Muscle of leg (tissue), 11 donors: ENCODE measurements around the gene MED28. TPM values are rescaled to one million over a fixed set of nuclear protein-coding genes. Genes with fewer than 3 reads are reported as not detected.

Experiments
- DNase-seq: peaks from one replicate; pipeline ENCODE4 v3.0.0; 2013
- H3K27ac ChIP-seq: one replicate; pipeline ENCODE4 v1.5.1; 2013; ENCODE audit warnings: mild to moderate bottlenecking, low read length, control low read depth
- H3K27me3 ChIP-seq: one replicate; pipeline ENCODE4 v1.6.1; 2013; ENCODE audit warnings: low read length; ENCODE audit not compliant: control insufficient read depth, insufficient read depth
- H3K36me3 ChIP-seq: one replicate; pipeline ENCODE4 v1.6.1; 2013; ENCODE audit warnings: low read length; ENCODE audit not compliant: control insufficient read depth, insufficient read depth
- H3K4me1 ChIP-seq: one replicate; pipeline ENCODE4 v1.6.1; 2013; ENCODE audit warnings: low read length; ENCODE audit not compliant: control insufficient read depth, insufficient read depth
- H3K4me3 ChIP-seq: one replicate; pipeline ENCODE4 v1.5.1; 2013; ENCODE audit warnings: low read length, control low read depth
- H3K9me3 ChIP-seq: replicated peaks from 2 replicates; pipeline ENCODE4 v1.6.1; 2013; ENCODE audit warnings: low read depth, low read length; ENCODE audit not compliant: control insufficient read depth
- WGBS: methylation state at CpG from one replicate; pipeline ENCODE4 v1.1.5; 2013; ENCODE audit warnings: missing lambda C conversion rate; ENCODE audit not compliant: insufficient coverage; 5-methylcytosine and 5-hydroxymethylcytosine counted together
- polyA plus RNA-seq, 8 donors: library from polyadenylated mRNA; unstranded; fragments of 120-200 nt; gene quantifications; one replicate each; pipeline versions ENCODE4 v1.2.1 to v1.2.3, GENCODE V29; 2013; ENCODE audit warnings: inconsistent platforms in 1 of 8, low replicate concordance in 1 of 8; ENCODE audit not compliant: insufficient read length in 8 of 8, insufficient read depth in 1 of 8
- total RNA-seq: library from RNA; stranded (reverse); fragments of 120-200 nt; gene quantifications from one replicate; pipeline ENCODE4 v1.2.4, GENCODE V29; 2013

MED28 gene
- total and polyA plus RNA-seq, 9 donors = 15.5 to 33.1 (median 26.9) TPM

DNA sequence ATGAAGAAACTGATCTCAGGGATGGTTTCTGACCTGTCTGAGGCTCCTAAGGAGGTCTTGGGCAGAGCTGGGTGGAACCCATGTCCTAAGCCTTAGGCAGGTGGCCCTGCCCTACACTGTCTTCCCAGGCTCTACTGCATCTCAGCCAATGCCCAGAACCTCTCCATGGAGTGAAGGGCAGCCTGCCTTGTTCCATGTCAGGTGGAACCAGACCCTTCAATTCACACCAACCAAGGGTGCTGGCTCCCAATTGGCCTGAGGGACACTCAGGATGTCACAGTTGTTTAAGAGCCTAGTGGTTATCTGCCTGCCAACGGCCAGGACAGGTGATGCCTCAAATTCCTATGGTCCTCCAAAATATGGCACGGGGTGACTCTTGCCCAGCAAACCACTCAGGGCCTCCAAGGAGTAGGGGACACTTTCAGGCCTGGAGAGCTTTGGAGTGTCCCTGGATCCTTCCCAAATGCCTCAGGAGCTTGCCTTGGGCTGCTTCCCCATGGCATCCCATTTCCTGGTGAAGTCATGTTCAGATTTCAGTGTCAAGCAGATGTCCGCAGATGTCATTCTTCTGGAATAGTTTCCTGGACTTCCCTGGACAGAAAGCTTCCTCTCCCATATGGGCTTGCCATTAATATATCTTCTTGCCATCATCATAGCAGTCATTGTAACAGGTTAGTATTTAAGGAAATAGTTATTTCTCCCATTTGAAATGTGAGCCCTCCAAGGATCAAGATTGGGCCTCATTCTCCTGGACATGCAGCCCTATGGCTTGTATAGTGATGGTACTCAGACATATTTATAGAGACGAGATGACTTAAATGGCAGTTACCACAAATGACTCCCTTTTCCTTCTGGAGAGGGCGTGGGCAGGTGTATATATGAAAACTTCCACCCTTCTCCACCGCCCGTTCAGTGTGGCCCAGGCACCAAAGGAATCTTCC lies 67.1 kb downstream of the MED28 start:
- 72% methylated on average over 2 of the region's 7 CpGs for WGBS
- no peak overlapping the region for H3K27ac ChIP-seq
- DNase-seq = peak; percentile 38

GRCh38 chr4:17682222-17682566 lies 67.8 kb downstream of the MED28 start:
- H3K27me3 ChIP-seq = no peaks in the 10 kb centered on the region
- no peak overlapping the region for H3K4me3 ChIP-seq
- H3K36me3 ChIP-seq = no peaks in the 10 kb centered on the region
- H3K9me3 ChIP-seq = no peaks in the 10 kb centered on the region
- no peak for DNase-seq
- H3K27ac ChIP-seq = no peak overlapping the region
- no peaks in the 10 kb centered on the region for H3K4me1 ChIP-seq
- 60% methylated on average over 1 of the region's 2 CpGs for WGBS

More for the DNA sequence above, 67.1 kb downstream of the MED28 start:
- H3K27me3 ChIP-seq = no peaks in the 10 kb centered on the region
- H3K4me3 ChIP-seq = no peak overlapping the region
- H3K9me3 ChIP-seq = no peaks in the 10 kb centered on the region
- no peaks in the 10 kb centered on the region for H3K36me3 ChIP-seq
- no peaks in the 10 kb centered on the region for H3K4me1 ChIP-seq

Other genes with a start within 250 kb of the MED28 start
- 16.7 TPM for gene QDPR, start 102.6 kb upstream of the MED28 start, total RNA-seq
- 100 to 1,000 TPM in 2 of 8 donors, 10 to 100 TPM in 6; 56.0 to 116 (median 92.0) TPM for gene QDPR, start 102.6 kb upstream of the MED28 start, polyA plus RNA-seq
- not detected for gene CLRN2, start 99.5 kb upstream of the MED28 start, total RNA-seq
- not detected for gene CLRN2, start 99.5 kb upstream of the MED28 start, polyA plus RNA-seq
- gene LAP3, start 37.4 kb upstream of the MED28 start, total RNA-seq = 47.7 TPM
- 10 to 100 TPM; 45.2 to 57.5 (median 47.7) TPM for gene LAP3, start 37.4 kb upstream of the MED28 start, polyA plus RNA-seq
- 5.1 TPM for gene FAM184B, start 167.0 kb downstream of the MED28 start, total RNA-seq
- 1 to 10 TPM; 1.1 to 6.4 (median 3.6) TPM for gene FAM184B, start 167.0 kb downstream of the MED28 start, polyA plus RNA-seq
- gene DCAF16, start 196.1 kb downstream of the MED28 start, total RNA-seq = 32.5 TPM
- 10 to 100 TPM; 18.1 to 41.0 (median 25.2) TPM for gene DCAF16, start 196.1 kb downstream of the MED28 start, polyA plus RNA-seq
- 13.6 TPM for gene NCAPG, start 196.3 kb downstream of the MED28 start, total RNA-seq
- gene NCAPG, start 196.3 kb downstream of the MED28 start, polyA plus RNA-seq = 10 to 100 TPM; 11.4 to 19.7 (median 15.6) TPM